NT2/D1 (cell line): ENCODE data around the gene POLR1B.
"Not testable (repeated sequence)": the region's sequence is repeated elsewhere in the genome, so short reads cannot be mapped to it uniquely, and the experiment has no call there.

Experiments used
- DNase-seq: peaks from one replicate; pipeline ENCODE4 v3.0.0-alpha.2; 2011; ENCODE audit warnings: low read depth, low spot score
- H3K27me3 ChIP-seq: 2 replicates; pipeline ENCODE4 v1.6.0; 2011; ENCODE audit warnings: mild to moderate bottlenecking; ENCODE audit not compliant: insufficient read length, insufficient read depth
- H3K36me3 ChIP-seq: 2 replicates; pipeline ENCODE4 v1.6.1; 2011; ENCODE audit warnings: mild to moderate bottlenecking, low read length, mixed read lengths; ENCODE audit not compliant: insufficient read depth, insufficient read length
- H3K4me1 ChIP-seq: 2 replicates; pipeline ENCODE4 v1.5.1; 2011; ENCODE audit not compliant: insufficient read depth, insufficient read length
- H3K4me3 ChIP-seq: 2 replicates; pipeline ENCODE4 v1.5.1; 2011; ENCODE audit warnings: low read depth; ENCODE audit not compliant: insufficient read length
- H3K9ac ChIP-seq: 2 replicates; pipeline ENCODE4 v1.6.0; 2011; ENCODE audit warnings: low read depth; ENCODE audit not compliant: insufficient read length
- H3K9me3 ChIP-seq: 2 replicates; pipeline ENCODE4 v1.5.1; 2011; ENCODE audit warnings: mild to moderate bottlenecking, low read length; ENCODE audit not compliant: insufficient read depth
- SUZ12 ChIP-seq: IDR thresholded peaks from 2 replicates; pipeline ENCODE4 v1.6.1; 2011; ENCODE audit not compliant: insufficient read length, insufficient read depth; ENCODE audit errors: extremely low read depth
- YY1 ChIP-seq: IDR thresholded peaks from 2 replicates; pipeline ENCODE4 v1.6.1; 2011; ENCODE audit not compliant: insufficient read length, insufficient read depth
- ZNF274 ChIP-seq: IDR thresholded peaks from 2 replicates; pipeline ENCODE4 v1.6.1; 2011; ENCODE audit warnings: mild to moderate bottlenecking, low read depth, low read length

The POLR1B gene

DNA sequence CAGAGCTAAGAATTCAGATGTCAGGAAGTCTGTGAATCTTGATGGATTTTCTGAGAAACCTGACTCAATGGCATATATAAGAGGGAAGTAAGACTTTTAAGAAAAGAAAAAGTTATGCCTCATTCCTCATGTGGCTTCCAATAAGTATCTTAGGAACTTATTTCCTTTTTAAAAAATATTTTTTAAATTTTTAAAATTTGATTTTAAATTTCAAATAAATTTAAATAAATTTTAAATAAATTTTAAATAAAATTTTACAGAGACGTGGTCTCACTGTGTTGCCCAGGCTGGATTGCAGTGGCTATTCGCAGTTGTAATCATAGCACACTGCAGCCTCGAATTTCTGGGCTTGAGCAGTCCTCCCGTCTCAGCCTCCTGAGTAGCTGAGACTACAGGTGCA lies 11.5 kb upstream of the POLR1B start:
- no peak for TF ChIP-seq YY1
- no peak for TF ChIP-seq SUZ12
- no peak for TF ChIP-seq ZNF274
- no peak for DNase-seq
- peaks cover 10% of the 10 kb centered on the region for H3K4me1 ChIP-seq
- H3K27me3 ChIP-seq, result no peaks in the 10 kb centered on the region
- no peak overlapping the region for H3K4me3 ChIP-seq
- H3K9me3 ChIP-seq, result no peaks in the 10 kb centered on the region
- H3K9ac ChIP-seq, result no peak overlapping the region
- H3K36me3 ChIP-seq, result peaks cover 41% of the 10 kb centered on the region

GRCh38 chr2:112534826-112535225 lies 7.4 kb upstream of the POLR1B start:
- Histone ChIP-seq H3K4me3 (no peak overlapping the region), H3K9ac (no peak overlapping the region), H3K36me3 (peaks cover 24% of the 10 kb centered on the region), H3K27me3 (no peaks in the 10 kb centered on the region), H3K9me3 (no peaks in the 10 kb centered on the region), H3K4me1 (peaks cover under 1% of the 10 kb centered on the region)
- DNase-seq, result no peak
- no peak for TF ChIP-seq ZNF274
- TF ChIP-seq YY1, result no peak
- TF ChIP-seq SUZ12, result no peak

GRCh38 chr2:112536665-112537064 lies 5.6 kb upstream of the POLR1B start:
- H3K36me3 ChIP-seq, H3K9me3 ChIP-seq, DNase-seq, H3K4me3 ChIP-seq, H3K27me3 ChIP-seq, H3K4me1 ChIP-seq, H3K9ac ChIP-seq: not testable (repeated sequence)

DNA sequence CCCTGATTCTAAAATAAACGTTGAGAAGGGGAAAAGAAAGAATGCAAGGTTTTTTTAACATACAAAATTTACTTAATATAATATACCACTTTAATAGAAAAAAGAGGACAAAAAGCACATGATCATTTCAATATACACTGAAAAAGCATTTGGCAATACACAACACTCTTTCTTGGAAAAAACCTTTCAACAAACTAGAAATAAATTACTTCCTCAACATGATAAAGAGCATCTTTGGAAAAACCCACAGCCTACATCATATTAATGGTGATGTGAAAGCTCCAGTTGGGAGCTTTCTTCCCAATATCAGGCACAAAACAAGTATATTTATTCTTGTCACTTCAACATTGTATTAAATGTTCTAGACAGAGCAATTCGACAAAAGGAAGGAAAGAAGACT lies 3.0 kb upstream of the POLR1B start:
- H3K36me3 ChIP-seq, result no peaks in the 10 kb centered on the region
- DNase-seq, result no peak
- H3K27me3 ChIP-seq, result no peaks in the 10 kb centered on the region
- no peak overlapping the region for H3K4me3 ChIP-seq
- no peaks in the 10 kb centered on the region for H3K4me1 ChIP-seq
- no peak overlapping the region for H3K9ac ChIP-seq
- H3K9me3 ChIP-seq, result no peaks in the 10 kb centered on the region
- no peak for TF ChIP-seq YY1
- TF ChIP-seq ZNF274, result no peak
- no peak for TF ChIP-seq SUZ12

DNA sequence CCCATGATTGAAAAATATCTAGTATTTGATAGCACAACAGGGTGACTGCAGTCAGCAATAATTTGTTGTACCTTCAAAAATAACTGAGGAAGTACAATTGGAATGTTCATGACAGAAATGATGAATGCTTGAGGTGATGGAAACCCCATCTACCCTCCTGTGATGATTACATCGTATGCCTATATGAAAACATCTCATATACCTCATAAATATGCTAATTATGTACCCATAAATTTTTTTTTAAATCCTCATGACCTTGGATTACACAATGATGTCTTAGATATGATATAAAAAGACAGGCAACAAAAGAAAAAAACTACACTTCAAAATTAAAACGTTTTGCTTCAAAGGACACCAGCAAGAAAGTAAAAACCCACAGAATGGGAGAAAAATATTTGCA lies 1.4 kb upstream of the POLR1B start:
- Histone ChIP-seq H3K4me3 (no peak overlapping the region), H3K9ac (no peak overlapping the region), H3K27me3 (no peaks in the 10 kb centered on the region), H3K9me3 (no peaks in the 10 kb centered on the region), H3K36me3 (peaks cover 5% of the 10 kb centered on the region), H3K4me1 (no peaks in the 10 kb centered on the region)
- DNase-seq, result no peak
- TF ChIP-seq YY1 (no peak), ZNF274 (no peak), SUZ12 (no peak)

GRCh38 chr2:112541315-112542122 lies 746 bp upstream of the POLR1B start:
- no peaks in the 10 kb centered on the region for H3K4me1 ChIP-seq
- peaks cover 10% of the 10 kb centered on the region for H3K36me3 ChIP-seq
- H3K4me3 ChIP-seq, result peak overlapping the region; percentile 100
- DNase-seq, result peak; percentile 67
- H3K9ac ChIP-seq, result peak overlapping the region; percentile 95
- TF ChIP-seq SUZ12 (no peak), YY1 (peak; percentile 2)
- no peaks in the 10 kb centered on the region for H3K9me3 ChIP-seq
- H3K27me3 ChIP-seq, result no peaks in the 10 kb centered on the region

DNA sequence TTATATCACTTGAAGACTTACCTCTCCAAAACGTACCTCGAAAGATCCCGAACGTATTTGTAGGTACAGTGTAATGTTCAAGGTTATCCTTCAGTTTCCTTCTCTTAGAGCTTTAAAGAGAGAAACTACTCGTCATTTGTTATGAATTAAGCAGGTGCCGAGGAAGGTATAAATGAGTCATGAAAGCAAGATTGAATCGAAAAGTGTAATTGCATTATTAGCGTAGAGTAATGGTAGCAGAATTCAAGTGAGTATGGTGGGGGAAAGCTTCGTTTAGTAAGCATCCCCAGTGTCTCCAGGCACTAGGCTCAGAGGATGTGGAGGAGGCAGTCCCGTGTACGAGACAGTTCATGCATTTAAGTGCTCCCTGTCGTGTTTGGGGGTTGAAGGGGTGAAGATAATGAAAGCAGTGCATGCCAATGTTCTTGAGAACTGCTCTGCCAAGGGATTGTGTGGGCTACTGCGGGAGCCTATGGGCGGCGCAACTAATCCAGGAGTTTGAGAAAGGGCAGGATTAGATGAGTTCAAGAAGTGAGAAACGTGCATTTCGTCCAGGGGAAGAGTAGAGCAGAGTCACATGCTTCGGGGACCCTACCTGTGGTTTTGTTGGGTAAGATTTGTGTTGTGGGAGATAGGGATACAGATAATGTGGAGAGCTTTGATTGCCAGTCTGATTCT lies 858 bp downstream of the POLR1B start:
- Histone ChIP-seq H3K4me1 (no peaks in the 10 kb centered on the region), H3K27me3 (no peaks in the 10 kb centered on the region), H3K9ac (peak overlapping the region; percentile 95), H3K36me3 (peaks cover 25% of the 10 kb centered on the region), H3K9me3 (no peaks in the 10 kb centered on the region), H3K4me3 (peak overlapping the region; percentile 100)
- no peak for TF ChIP-seq SUZ12
- TF ChIP-seq ZNF274, result no peak
- TF ChIP-seq YY1, result no peak
- no peak for DNase-seq

GRCh38 chr2:112547333-112547732 lies 5.1 kb downstream of the POLR1B start:
- TF ChIP-seq ZNF274 (no peak), SUZ12 (no peak), YY1 (no peak)
- no peak for DNase-seq
- H3K36me3 ChIP-seq, result peaks cover 65% of the 10 kb centered on the region

More at GRCh38 chr2:112547333-112547732, 5.1 kb downstream of the POLR1B start:
- H3K4me1 ChIP-seq, result no peaks in the 10 kb centered on the region
- no peaks in the 10 kb centered on the region for H3K9me3 ChIP-seq
- H3K9ac ChIP-seq, result no peak overlapping the region
- H3K4me3 ChIP-seq, result no peak overlapping the region
- no peaks in the 10 kb centered on the region for H3K27me3 ChIP-seq
